ENCODE results near the gene MBOAT1.

MBOAT1 gene

GRCh38 chr6:20227350-20227749 lies 15.1 kb upstream of the MBOAT1 start:
- no peak for ATAC-seq
- TF ChIP-seq ESRRG (CRISPR knock-in tag; IDR thresholded peaks at IDR 0.05), result no peak
- TF ChIP-seq CSDC2 (CRISPR knock-in tag; IDR thresholded peaks at IDR 0.05), result no peak
- TF ChIP-seq, protein P1, sequence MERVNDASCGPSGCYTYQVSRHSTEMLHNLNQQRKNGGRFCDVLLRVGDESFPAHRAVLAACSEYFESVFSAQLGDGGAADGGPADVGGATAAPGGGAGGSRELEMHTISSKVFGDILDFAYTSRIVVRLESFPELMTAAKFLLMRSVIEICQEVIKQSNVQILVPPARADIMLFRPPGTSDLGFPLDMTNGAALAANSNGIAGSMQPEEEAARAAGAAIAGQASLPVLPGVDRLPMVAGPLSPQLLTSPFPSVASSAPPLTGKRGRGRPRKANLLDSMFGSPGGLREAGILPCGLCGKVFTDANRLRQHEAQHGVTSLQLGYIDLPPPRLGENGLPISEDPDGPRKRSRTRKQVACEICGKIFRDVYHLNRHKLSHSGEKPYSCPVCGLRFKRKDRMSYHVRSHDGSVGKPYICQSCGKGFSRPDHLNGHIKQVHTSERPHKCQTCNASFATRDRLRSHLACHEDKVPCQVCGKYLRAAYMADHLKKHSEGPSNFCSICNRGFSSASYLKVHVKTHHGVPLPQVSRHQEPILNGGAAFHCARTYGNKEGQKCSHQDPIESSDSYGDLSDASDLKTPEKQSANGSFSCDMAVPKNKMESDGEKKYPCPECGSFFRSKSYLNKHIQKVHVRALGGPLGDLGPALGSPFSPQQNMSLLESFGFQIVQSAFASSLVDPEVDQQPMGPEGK (CRISPR knock-in tag; IDR thresholded peaks at IDR 0.05; ENCODE audit: borderline replicate concordance), result no peak

- TF ChIP-seq ARNTL (CRISPR knock-in tag; IDR thresholded peaks at IDR 0.05; ENCODE audit: borderline replicate concordance, low read depth) (no peak), RARB (CRISPR knock-in tag; IDR thresholded peaks at IDR 0.05) (no peak), SNAI2 (CRISPR knock-in tag; IDR thresholded peaks at IDR 0.05) (no peak), TOX (CRISPR knock-in tag; IDR thresholded peaks at IDR 0.05; ENCODE audit: borderline replicate concordance) (no peak), GLIS3 (CRISPR knock-in tag; IDR thresholded peaks at IDR 0.05) (no peak), OSR1 (CRISPR knock-in tag; IDR thresholded peaks at IDR 0.05) (no peak), CSDC2 (CRISPR knock-in tag; IDR thresholded peaks at IDR 0.05) (no peak), ZC3H10 (CRISPR knock-in tag; IDR thresholded peaks at IDR 0.05) (no peak)
- TF ChIP-seq, protein P2, sequence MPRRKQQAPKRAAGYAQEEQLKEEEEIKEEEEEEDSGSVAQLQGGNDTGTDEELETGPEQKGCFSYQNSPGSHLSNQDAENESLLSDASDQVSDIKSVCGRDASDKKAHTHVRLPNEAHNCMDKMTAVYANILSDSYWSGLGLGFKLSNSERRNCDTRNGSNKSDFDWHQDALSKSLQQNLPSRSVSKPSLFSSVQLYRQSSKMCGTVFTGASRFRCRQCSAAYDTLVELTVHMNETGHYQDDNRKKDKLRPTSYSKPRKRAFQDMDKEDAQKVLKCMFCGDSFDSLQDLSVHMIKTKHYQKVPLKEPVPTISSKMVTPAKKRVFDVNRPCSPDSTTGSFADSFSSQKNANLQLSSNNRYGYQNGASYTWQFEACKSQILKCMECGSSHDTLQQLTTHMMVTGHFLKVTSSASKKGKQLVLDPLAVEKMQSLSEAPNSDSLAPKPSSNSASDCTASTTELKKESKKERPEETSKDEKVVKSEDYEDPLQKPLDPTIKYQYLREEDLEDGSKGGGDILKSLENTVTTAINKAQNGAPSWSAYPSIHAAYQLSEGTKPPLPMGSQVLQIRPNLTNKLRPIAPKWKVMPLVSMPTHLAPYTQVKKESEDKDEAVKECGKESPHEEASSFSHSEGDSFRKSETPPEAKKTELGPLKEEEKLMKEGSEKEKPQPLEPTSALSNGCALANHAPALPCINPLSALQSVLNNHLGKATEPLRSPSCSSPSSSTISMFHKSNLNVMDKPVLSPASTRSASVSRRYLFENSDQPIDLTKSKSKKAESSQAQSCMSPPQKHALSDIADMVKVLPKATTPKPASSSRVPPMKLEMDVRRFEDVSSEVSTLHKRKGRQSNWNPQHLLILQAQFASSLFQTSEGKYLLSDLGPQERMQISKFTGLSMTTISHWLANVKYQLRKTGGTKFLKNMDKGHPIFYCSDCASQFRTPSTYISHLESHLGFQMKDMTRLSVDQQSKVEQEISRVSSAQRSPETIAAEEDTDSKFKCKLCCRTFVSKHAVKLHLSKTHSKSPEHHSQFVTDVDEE (CRISPR knock-in tag; IDR thresholded peaks at IDR 0.05), result no peak
- ATAC-seq, result no peak
These were observed 10.9 kb upstream of the MBOAT1 start for GRCh38 chr6:20223141-20223540.

DNA sequence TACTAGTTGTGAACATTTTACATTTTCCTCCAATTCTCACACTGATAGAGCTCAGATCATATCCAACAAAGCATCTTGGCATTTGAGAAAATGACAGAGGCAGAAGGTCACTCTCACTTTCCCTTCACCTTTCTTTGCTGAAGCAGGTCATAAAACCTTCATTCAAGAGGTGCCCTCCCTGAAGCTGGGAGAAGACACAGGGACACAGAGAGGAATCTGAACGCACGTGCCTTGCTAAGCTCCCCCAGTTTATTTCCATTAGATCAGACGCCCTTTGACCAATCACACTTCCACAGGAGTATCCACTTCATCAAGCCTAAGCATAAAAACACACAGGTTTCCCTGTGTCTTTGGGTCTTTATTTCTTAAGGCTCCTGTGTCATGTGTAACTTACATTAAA lies 9.2 kb upstream of the MBOAT1 start:
- TF ChIP-seq ISL1 (CRISPR knock-in tag; IDR thresholded peaks at IDR 0.05) (no peak), ZC3H10 (CRISPR knock-in tag; IDR thresholded peaks at IDR 0.05) (no peak)
- TF ChIP-seq, protein P2 (CRISPR knock-in tag; IDR thresholded peaks at IDR 0.05), result no peak
- no peak for ATAC-seq

- TF ChIP-seq, protein P3, sequence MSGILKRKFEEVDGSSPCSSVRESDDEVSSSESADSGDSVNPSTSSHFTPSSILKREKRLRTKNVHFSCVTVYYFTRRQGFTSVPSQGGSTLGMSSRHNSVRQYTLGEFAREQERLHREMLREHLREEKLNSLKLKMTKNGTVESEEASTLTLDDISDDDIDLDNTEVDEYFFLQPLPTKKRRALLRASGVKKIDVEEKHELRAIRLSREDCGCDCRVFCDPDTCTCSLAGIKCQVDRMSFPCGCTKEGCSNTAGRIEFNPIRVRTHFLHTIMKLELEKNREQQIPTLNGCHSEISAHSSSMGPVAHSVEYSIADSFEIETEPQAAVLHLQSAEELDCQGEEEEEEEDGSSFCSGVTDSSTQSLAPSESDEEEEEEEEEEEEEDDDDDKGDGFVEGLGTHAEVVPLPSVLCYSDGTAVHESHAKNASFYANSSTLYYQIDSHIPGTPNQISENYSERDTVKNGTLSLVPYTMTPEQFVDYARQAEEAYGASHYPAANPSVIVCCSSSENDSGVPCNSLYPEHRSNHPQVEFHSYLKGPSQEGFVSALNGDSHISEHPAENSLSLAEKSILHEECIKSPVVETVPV (CRISPR knock-in tag; IDR thresholded peaks at IDR 0.05), result no peak
- TF ChIP-seq RARB (CRISPR knock-in tag; IDR thresholded peaks at IDR 0.05) (no peak), ZNF565 (CRISPR knock-in tag; conservative IDR thresholded peaks at IDR 0.05; ENCODE audit: low read depth) (no peak)
- TF ChIP-seq, protein P4, sequence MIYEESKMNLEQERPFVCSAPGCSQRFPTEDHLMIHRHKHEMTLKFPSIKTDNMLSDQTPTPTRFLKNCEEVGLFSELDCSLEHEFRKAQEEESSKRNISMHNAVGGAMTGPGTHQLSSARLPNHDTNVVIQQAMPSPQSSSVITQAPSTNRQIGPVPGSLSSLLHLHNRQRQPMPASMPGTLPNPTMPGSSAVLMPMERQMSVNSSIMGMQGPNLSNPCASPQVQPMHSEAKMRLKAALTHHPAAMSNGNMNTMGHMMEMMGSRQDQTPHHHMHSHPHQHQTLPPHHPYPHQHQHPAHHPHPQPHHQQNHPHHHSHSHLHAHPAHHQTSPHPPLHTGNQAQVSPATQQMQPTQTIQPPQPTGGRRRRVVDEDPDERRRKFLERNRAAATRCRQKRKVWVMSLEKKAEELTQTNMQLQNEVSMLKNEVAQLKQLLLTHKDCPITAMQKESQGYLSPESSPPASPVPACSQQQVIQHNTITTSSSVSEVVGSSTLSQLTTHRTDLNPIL (CRISPR knock-in tag; IDR thresholded peaks at IDR 0.05; ENCODE audit: low read depth), result no peak
- TF ChIP-seq, protein P2 (CRISPR knock-in tag; IDR thresholded peaks at IDR 0.05), result no peak
- ATAC-seq, result no peak
These were observed 8.1 kb upstream of the MBOAT1 start for GRCh38 chr6:20220359-20220758.

All from SK-N-SH treated with all-trans-retinoic acid at 6 μM for 48 hours (cell line).